CD4-positive, alpha-beta T cell treated with Interleukin-6 for 4 hours (primary cell): ENCODE results near the gene ISG20.

Experiments
- DNase-seq: peaks from one replicate; pipeline ENCODE4 v3.0.0-alpha.2; 2020; ENCODE audit warnings: mixed read lengths

Gene ISG20

GRCh38 chr15:88638626-88639372 is at the start of gene ISG20:
TSS of gene ISG20 (plus strand) at chr15:88639016. CDS start at chr15:88639367, 351 bp downstream.
- peak; percentile 97 for DNase-seq

GRCh38 chr15:88590759-88591158 is 48.1 kb upstream of the ISG20 start:
- no peak for DNase-seq

- DNase-seq: no peak
Observed at GRCh38 chr15:88591384-88591783, 47.4 kb upstream of the ISG20 start.

DNA sequence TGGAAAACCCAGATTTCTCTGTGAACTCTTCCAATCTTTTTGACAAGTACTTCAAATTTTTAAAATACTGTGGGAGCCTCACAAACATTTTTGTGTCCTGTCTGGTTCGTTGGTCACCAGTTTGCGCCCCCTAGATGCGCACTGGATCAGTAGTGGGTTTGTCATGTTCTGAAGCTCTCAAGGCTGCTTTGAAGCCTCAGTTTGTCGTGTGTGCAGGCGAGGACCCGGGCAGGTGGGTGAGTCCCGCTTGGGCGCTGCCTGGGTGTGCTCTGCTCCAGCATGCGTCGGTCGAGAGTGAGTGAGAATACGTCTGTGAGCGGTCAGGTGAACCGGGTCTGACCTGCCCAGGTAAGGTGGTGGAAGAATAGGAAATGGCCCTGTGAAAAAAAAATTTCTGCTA is 34.9 kb upstream of the ISG20 start:
- no peak for DNase-seq

- DNase-seq: no peak
Observed at GRCh38 chr15:88604381-88605188, 34.2 kb upstream of the ISG20 start.

DNA sequence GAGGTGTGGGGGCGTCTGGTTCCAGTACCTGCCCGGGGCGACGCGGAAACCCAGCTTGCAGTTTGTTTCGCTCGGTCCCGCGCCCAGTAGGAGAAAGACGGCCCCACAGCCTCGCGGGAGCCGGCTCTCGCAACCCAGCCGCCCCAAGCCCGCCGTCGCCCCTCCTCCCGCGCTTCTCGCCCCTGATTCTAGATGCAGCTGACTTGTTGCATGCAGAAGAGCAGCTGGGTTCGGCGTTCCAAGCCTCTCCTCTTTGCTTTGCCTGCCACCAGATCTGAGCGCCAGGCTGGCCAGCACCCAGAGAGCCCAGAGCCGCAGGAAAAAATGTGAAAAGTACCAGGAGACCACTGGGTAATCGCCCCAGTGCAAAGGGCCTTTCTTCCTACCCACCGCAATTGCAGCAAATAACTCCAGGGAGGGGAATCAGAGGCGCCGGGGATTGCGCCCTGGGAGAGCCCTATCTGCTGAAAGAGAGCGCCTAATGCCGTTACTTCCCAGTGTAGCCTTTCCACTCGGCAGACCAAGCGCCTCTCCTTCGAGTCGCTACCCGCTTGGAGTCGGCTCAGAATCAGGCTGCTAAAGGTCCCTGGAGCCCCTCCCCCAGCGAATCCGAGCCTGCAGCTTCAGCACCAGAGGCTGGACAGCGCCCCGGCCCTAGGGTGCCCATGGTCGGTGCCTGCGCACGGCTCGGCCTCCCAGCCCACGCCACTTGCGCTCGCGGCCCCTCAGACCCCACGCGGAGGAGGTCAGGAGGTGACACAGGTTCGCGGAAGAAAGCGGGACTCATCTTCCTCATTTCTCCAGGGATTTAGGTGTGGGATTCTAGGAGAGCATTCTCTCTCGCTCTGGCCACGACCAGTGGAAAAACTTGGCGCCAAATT is 33.4 kb upstream of the ISG20 start:
- DNase-seq: peak; percentile 58

- no peak for DNase-seq
Observed at GRCh38 chr15:88606070-88606794, 32.6 kb upstream of the ISG20 start.

DNA sequence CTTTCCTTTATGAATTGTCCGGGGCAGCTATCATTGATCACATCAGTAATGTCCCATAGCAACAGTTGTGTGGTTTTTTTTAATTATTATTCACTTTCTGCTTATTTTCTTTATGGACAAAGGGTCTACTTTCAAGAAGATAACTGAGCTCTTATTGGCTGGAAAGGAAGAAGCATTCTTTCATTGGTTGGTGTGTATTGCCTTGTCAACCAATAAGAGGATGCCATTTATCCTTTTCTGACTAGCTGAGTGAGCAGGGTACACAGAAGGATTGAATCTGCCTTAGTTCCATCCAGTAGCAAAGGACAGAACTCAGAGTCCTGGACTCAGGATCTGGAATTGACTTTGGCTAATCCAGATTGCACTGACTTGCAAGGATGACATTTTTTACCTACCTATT is 30.9 kb upstream of the ISG20 start:
- no peak for DNase-seq

- no peak for DNase-seq
Observed at GRCh38 chr15:88608607-88609181, 30.1 kb upstream of the ISG20 start.

DNA sequence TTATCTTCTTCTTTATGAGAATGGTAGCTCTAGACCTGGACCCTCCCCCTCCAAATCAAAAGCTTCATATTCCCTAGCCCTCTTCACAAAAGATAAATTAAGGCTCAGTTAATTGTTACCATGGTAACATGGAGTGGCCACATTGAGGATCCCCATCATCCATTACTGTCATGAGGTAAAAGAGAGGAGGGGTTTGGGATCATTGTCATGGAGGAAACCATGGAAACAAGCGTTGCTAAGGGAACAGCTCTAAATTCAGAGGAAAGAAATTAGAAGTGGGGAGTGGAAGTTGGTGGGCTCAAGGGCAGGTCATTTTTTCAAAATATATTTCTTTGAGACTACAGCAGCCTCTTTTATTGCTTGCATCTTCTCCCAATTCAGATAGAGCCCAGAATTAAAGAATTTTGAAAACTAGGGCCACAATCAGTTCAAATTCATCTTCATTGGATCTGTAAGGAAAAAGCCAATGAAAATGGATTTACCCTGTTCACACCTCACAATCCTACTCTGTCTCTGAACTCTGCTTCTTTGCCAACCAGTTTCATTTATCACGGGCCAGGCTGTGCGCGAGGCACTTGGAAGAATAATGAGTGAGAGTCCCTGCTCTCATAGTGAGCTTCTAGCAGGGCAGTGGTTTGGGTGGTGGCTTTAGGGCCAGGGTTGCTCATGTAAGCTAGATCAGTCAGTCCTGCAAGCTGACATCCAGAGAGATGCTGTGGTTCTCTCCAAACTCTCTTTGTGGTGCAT is 29.3 kb upstream of the ISG20 start:
- DNase-seq: no peak

DNA sequence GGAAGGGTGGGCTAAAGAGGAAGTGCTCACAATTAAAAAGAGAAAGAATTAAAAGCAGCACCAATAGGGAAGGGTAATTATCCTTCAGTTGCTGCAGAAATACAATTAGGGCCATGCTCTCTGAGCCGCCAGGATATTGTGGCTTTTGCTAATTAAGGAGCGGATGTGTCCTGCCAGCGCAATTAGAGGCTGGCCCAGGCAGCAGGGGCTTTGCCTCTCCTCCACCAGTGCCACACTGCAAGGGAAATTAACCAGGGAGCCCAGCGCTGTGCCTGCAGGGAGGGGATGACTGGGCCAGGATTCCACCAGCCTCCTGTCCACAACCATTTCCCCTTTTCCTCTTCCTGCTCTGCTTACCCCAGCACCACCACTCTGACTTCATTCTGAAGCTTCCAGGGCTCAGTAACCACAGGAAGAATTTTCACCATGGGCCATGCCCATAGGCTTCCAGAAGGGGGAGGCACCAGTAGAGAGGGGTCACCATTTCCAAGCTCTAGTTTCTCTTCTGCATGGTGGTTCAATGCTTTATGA is 28.1 kb upstream of the ISG20 start:
- DNase-seq: no peak

GRCh38 chr15:88612186-88612796 is 26.5 kb upstream of the ISG20 start:
- DNase-seq: no peak

DNA sequence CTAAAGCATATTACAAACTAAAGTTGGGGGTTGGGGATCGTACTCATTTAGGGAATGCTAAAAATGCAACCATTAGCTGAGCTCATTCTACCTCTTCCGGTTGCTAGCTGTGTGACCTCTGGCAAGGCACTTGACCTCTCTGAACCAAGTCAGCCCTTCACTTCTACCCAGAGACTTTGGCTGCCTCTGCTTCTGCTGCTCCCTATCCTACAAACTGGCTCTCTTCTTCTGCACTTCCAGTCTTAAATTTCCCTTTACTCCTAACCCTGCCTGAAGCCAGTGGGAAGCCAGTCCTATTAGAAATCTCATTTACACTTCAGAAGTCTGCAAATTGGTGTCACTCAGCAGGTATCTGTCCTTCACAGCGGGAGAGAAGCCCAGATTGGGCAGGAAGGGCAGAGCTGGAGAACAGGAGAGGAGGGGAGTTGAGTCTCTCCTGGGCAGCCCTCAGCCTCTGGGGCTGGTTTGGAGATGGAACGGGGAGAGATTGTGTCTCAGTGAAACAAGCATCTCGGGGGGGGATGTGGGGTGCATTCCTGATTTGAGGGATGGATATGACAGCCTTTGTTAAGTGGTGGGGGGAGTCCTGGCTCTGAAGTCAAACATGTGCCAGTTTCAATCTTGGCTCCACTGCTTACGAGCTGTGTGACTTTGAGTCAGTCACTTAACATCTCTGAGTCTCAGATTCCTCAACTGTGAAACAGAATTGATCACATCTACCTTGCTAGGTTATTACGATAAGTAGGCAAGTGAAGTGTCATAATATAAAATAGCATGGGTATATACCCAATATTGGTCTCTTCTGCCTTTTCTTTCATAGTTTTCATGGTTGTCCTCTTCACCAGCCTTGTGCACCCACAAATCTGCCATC is 25.5 kb upstream of the ISG20 start:
- DNase-seq: no peak

DNA sequence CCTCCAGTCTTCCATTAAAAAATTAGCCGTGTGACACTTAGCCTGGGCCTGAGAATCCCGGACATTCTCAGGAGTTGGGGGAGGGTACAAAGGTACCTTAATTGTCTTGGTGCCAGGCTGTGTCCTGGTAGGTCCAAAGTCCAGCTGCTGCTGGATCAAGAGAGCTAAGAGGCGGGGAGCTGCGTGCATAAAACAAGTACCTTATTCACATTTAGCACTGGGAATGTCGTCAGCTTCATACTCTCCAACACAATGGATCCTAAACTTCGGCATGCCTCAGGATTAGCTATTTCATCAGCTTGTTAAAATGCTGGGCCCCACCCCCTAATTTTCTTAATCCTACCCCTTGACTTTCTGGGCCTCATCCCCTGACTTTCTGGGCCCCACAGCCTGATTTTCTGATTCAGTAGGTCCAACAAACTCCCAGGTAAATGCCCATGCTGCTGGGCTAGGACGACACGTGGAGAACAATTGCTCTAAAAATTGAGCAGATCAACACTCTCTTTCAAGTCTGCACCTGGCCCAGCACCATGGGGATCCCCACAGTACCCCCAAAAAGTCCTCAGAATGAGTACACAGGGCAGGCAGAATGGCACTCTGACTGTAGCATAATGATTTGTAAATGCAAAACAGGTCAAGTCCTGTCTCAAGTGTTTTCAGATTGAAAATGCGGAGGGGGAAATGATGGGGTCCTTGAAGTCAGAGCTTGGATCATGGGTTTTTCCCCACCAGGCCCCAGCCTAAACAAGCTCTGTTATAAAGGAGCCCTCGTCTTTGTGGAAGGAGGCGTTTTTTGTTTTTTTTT is 23.3 kb upstream of the ISG20 start:
- no peak for DNase-seq

- no peak for DNase-seq
Observed at GRCh38 chr15:88616240-88616639, 22.6 kb upstream of the ISG20 start.

GRCh38 chr15:88617031-88617722 is 21.6 kb upstream of the ISG20 start:
- no peak for DNase-seq

GRCh38 chr15:88617790-88618189 is 21.0 kb upstream of the ISG20 start:
- DNase-seq: no peak

- no peak for DNase-seq
Observed at GRCh38 chr15:88618686-88619085, 20.1 kb upstream of the ISG20 start.
